Uterus (tissue), 2 donors: Measurements from ENCODE around the gene ZC3HAV1.

Experiments
- CTCF ChIP-seq, 4 experiments: fragments of 200-600 bp in 2 of 4; fragments of 450-650 bp in 2 of 4; sonication (generic) in 2 of 4; IDR thresholded peaks; one replicate each; pipeline ENCODE4 v1.5.1; 2016 to 2019; ENCODE audit warnings: antibody characterized with exemption in 4 of 4, mild to moderate bottlenecking in 2 of 4, moderate library complexity in 1 of 4
- POLR2A ChIP-seq, 2 donors: fragments of 450-650 bp; IDR thresholded peaks; one replicate each; pipeline ENCODE4 v1.6.1; 2016; ENCODE audit warnings: antibody characterized with exemption in 2 of 2, mild to moderate bottlenecking in 1 of 2, moderate library complexity in 1 of 2

GRCh38 chr7:139117599-139118233 lies 8.2 kb upstream of the ZC3HAV1 start:
- TF ChIP-seq POLR2A (IDR thresholded peaks at IDR 0.05) (no peak), CTCF (IDR thresholded peaks at IDR 0.05) (no peak)
